Measurements from ENCODE around the gene SMU1. TPM values are rescaled to one million over a fixed set of nuclear protein-coding genes. Genes with fewer than 3 reads are reported as not detected.

Gene SMU1
- total RNA-seq, 1 donor from 2014 or later, result 19.6 TPM

- H3K4me1 Mint-ChIP-seq (ENCODE audit: low read depth, unreplicated experiment), result no peaks in the 10 kb centered on the region
- TF ChIP-seq CTCF (IDR thresholded peaks at IDR 0.05; ENCODE audit: partially characterized antibody, unreplicated experiment), result no peak
- no peak overlapping the region for H3K4me3 Mint-ChIP-seq (ENCODE audit: unreplicated experiment)
- H3K36me3 Mint-ChIP-seq (ENCODE audit: unreplicated experiment), result no peaks in the 10 kb centered on the region
- no peaks in the 10 kb centered on the region for H3K9me3 Mint-ChIP-seq (ENCODE audit: unreplicated experiment)
- H3K27me3 Mint-ChIP-seq (ENCODE audit: unreplicated experiment), result no peaks in the 10 kb centered on the region
- H3K27ac Mint-ChIP-seq (ENCODE audit: unreplicated experiment), result no peak overlapping the region
- DNase-seq, result no peak
Observed at GRCh38 chr9:33051144-33051543, 25.3 kb downstream of the SMU1 start.

GRCh38 chr9:33049680-33050361 lies 26.7 kb downstream of the SMU1 start:
- no peak for TF ChIP-seq CTCF (IDR thresholded peaks at IDR 0.05; ENCODE audit: partially characterized antibody, unreplicated experiment)

GRCh38 chr9:33048054-33048465 lies 28.4 kb downstream of the SMU1 start:
- Mint-ChIP-seq H3K4me3 (ENCODE audit: unreplicated experiment) (no peak overlapping the region), H3K36me3 (ENCODE audit: unreplicated experiment) (no peaks in the 10 kb centered on the region), H3K27ac (ENCODE audit: unreplicated experiment) (no peak overlapping the region), H3K4me1 (ENCODE audit: low read depth, unreplicated experiment) (peaks cover 4% of the 10 kb centered on the region), H3K9me3 (ENCODE audit: unreplicated experiment) (peaks cover 3% of the 10 kb centered on the region), H3K27me3 (ENCODE audit: unreplicated experiment) (no peaks in the 10 kb centered on the region)
- DNase-seq, result no peak
- TF ChIP-seq CTCF (IDR thresholded peaks at IDR 0.05; ENCODE audit: partially characterized antibody, unreplicated experiment), result no peak

More at GRCh38 chr9:33049680-33050361, 26.7 kb downstream of the SMU1 start:
- Mint-ChIP-seq H3K4me3 (ENCODE audit: unreplicated experiment) (no peak overlapping the region), H3K36me3 (ENCODE audit: unreplicated experiment) (no peaks in the 10 kb centered on the region), H3K9me3 (ENCODE audit: unreplicated experiment) (no peaks in the 10 kb centered on the region), H3K27ac (ENCODE audit: unreplicated experiment) (no peak overlapping the region), H3K4me1 (ENCODE audit: low read depth, unreplicated experiment) (no peaks in the 10 kb centered on the region), H3K27me3 (ENCODE audit: unreplicated experiment) (no peaks in the 10 kb centered on the region)
- DNase-seq, result no peak

- no peak for DNase-seq
- TF ChIP-seq CTCF (IDR thresholded peaks at IDR 0.05; ENCODE audit: partially characterized antibody, unreplicated experiment), result no peak
- H3K27ac Mint-ChIP-seq (ENCODE audit: unreplicated experiment), result no peak overlapping the region
- H3K36me3 Mint-ChIP-seq (ENCODE audit: unreplicated experiment), result no peaks in the 10 kb centered on the region
- peaks cover under 1% of the 10 kb centered on the region for H3K27me3 Mint-ChIP-seq (ENCODE audit: unreplicated experiment)
- peaks cover 3% of the 10 kb centered on the region for H3K9me3 Mint-ChIP-seq (ENCODE audit: unreplicated experiment)
- H3K4me1 Mint-ChIP-seq (ENCODE audit: low read depth, unreplicated experiment), result peaks cover 4% of the 10 kb centered on the region
- H3K4me3 Mint-ChIP-seq (ENCODE audit: unreplicated experiment), result no peak overlapping the region
Observed at GRCh38 chr9:33046061-33046460, 30.4 kb downstream of the SMU1 start.

- Mint-ChIP-seq H3K9me3 (ENCODE audit: unreplicated experiment) (peaks cover 3% of the 10 kb centered on the region), H3K27me3 (ENCODE audit: unreplicated experiment) (peaks cover 1% of the 10 kb centered on the region), H3K4me1 (ENCODE audit: low read depth, unreplicated experiment) (peaks cover 4% of the 10 kb centered on the region), H3K36me3 (ENCODE audit: unreplicated experiment) (no peaks in the 10 kb centered on the region), H3K4me3 (ENCODE audit: unreplicated experiment) (peak overlapping the region; percentile 82), H3K27ac (ENCODE audit: unreplicated experiment) (peak overlapping the region; percentile 94)
- peak; percentile 25 for DNase-seq
- TF ChIP-seq CTCF (IDR thresholded peaks at IDR 0.05; ENCODE audit: partially characterized antibody, unreplicated experiment), result no peak
Observed at GRCh38 chr9:33044677-33045282, 31.7 kb downstream of the SMU1 start.

Measured in glutamatergic neuron (in vitro differentiated cells).